ENCODE measurements around the gene INF2.

Gene INF2

GRCh38 chr14:104724407-104724980 is 35.1 kb downstream of the INF2 start:
- no peak for DNase-seq

GRCh38 chr14:104724981-104725771 is 35.8 kb downstream of the INF2 start:
- DNase-seq = peak in 1 of 2 experiments; percentile 9

- no peak for DNase-seq
Measured at GRCh38 chr14:104725772-104726548, 36.5 kb downstream of the INF2 start.

- peak in 1 of 2 experiments; percentile 23 for DNase-seq
Measured at GRCh38 chr14:104726600-104727451, 37.4 kb downstream of the INF2 start.

- DNase-seq = no peak
Measured at GRCh38 chr14:104728631-104729030, 39.2 kb downstream of the INF2 start.

- DNase-seq = peak in 1 of 2 experiments; percentile 46
Measured at GRCh38 chr14:104729176-104729834, 39.9 kb downstream of the INF2 start.

GRCh38 chr14:104729835-104730181 is 40.4 kb downstream of the INF2 start:
- no peak for DNase-seq

GRCh38 chr14:104730487-104730886 is 41.1 kb downstream of the INF2 start:
- DNase-seq = no peak

- peak; percentile 33 to 74 for DNase-seq
Measured at GRCh38 chr14:104731320-104732294, 42.2 kb downstream of the INF2 start.

GRCh38 chr14:104732355-104732804 is 43.0 kb downstream of the INF2 start:
- DNase-seq = peak; percentile 49 to 76

- peak in 1 of 2 experiments; percentile 18 for DNase-seq
Measured at GRCh38 chr14:104732931-104733681, 43.7 kb downstream of the INF2 start.

- DNase-seq = no peak
Measured at GRCh38 chr14:104734051-104734587, 44.7 kb downstream of the INF2 start.

GRCh38 chr14:104734601-104734990 is 45.2 kb downstream of the INF2 start:
- DNase-seq = no peak

- peak; percentile 39 to 69 for DNase-seq
Measured at GRCh38 chr14:104734991-104735779, 45.8 kb downstream of the INF2 start.

GRCh38 chr14:104735830-104736642 is 46.6 kb downstream of the INF2 start:
- DNase-seq = peak in 1 of 2 experiments; percentile 35

- DNase-seq = no peak
Measured at GRCh38 chr14:104738375-104739019, 49.1 kb downstream of the INF2 start.

- DNase-seq = no peak
Measured at GRCh38 chr14:104739026-104739425, 49.6 kb downstream of the INF2 start.
